Fibroblast of villous mesenchyme (primary cell): Measurements from ENCODE around the gene MAGEB10. TPM values are rescaled to one million over a fixed set of nuclear protein-coding genes. Genes with fewer than 3 reads are reported as not detected.

ENCODE experiments used
- DNase-seq: peaks from one replicate; pipeline ENCODE4 v3.0.0-alpha.2; 2010; ENCODE audit warnings: low read depth
- H3K4me3 ChIP-seq: 2 replicates; pipeline ENCODE4 v1.5.1; 2011; ENCODE audit warnings: low read depth, mild to moderate bottlenecking, low read length
- CTCF ChIP-seq: IDR thresholded peaks from 2 replicates; pipeline ENCODE4 v1.5.1; 2012; ENCODE audit warnings: low read depth, mild to moderate bottlenecking, low read length; ENCODE audit not compliant: insufficient read depth
- total RNA-seq: library from RNA; depleted of rRNA; stranded (reverse); fragments of >200 nt; gene quantifications from 2 replicates; pipeline ENCODE4 v1.2.3, GENCODE V29; 2012

MAGEB10 gene
- total RNA-seq, 1 donor = not detected

- no peak overlapping the region for H3K4me3 ChIP-seq
- TF ChIP-seq CTCF = no peak
- DNase-seq = no peak
These were observed 7.4 kb downstream of the MAGEB10 start for GRCh38 chrX:27815209-27815608.

- no peak for TF ChIP-seq CTCF
- no peak overlapping the region for H3K4me3 ChIP-seq
- no peak for DNase-seq
These were observed 16.0 kb downstream of the MAGEB10 start for GRCh38 chrX:27823812-27824211.

- no peak for TF ChIP-seq CTCF
- DNase-seq = no peak
These were observed 30.4 kb downstream of the MAGEB10 start for GRCh38 chrX:27838185-27838584.

GRCh38 chrX:27840881-27841280, 33.1 kb downstream of the MAGEB10 start:
- TF ChIP-seq CTCF = no peak
- DNase-seq = no peak

More at GRCh38 chrX:27838185-27838584, 30.4 kb downstream of the MAGEB10 start:
- H3K4me3 ChIP-seq = no peak overlapping the region

GRCh38 chrX:27842859-27843258, 35.1 kb downstream of the MAGEB10 start:
- no peak overlapping the region for H3K4me3 ChIP-seq
- TF ChIP-seq CTCF = no peak
- no peak for DNase-seq

More at GRCh38 chrX:27840881-27841280, 33.1 kb downstream of the MAGEB10 start:
- H3K4me3 ChIP-seq = no peak overlapping the region

GRCh38 chrX:27860337-27860736, 52.5 kb downstream of the MAGEB10 start:
- TF ChIP-seq CTCF = no peak
- no peak for DNase-seq

GRCh38 chrX:27863809-27864208, 56.0 kb downstream of the MAGEB10 start:
- DNase-seq = no peak
- TF ChIP-seq CTCF = no peak

More at GRCh38 chrX:27860337-27860736, 52.5 kb downstream of the MAGEB10 start:
- no peak overlapping the region for H3K4me3 ChIP-seq

More at GRCh38 chrX:27863809-27864208, 56.0 kb downstream of the MAGEB10 start:
- H3K4me3 ChIP-seq = no peak overlapping the region

Other genes starting within 250 kb of the MAGEB10 start
- not detected in 2 replicates for gene DCAF8L2, start 217.6 kb upstream of the MAGEB10 start, total RNA-seq
- not detected in 2 replicates for gene DCAF8L1, start 173.5 kb downstream of the MAGEB10 start, total RNA-seq